Measurements from ENCODE around the gene GRIK4. TPM values are rescaled to one million over a fixed set of nuclear protein-coding genes. Genes with fewer than 3 reads are reported as not detected.

The GRIK4 gene
- polyA plus RNA-seq, 1 of the 3 experiments (the other 2 are of a cell fraction): 0.03 TPM

DNA sequence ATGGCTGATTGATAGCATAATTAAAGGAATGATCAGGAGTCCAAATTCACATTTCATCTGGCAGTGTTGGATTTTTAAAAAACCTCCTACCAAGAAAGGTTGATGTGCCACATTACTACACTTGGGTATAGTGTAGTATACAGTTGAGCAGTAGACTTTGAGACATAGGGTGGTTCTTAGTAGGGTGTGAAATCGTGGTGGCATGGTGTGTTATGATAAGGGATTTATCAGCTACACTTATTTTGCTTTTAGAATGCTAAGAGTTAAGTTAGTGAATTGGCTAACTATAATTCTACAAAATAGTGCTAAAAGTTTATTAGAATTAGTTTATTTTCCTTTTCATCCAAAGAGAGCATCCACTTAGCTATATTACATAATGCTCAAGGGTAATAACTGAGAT lies 525.5 kb downstream of the GRIK4 start:
- H3K79me2 ChIP-seq (ENCODE audit: insufficient read depth): peaks cover 59% of the 10 kb centered on the region
- no peaks in the 10 kb centered on the region for H3F3A ChIP-seq (replicated peaks; ENCODE audit: insufficient read depth)
- TF ChIP-seq RCOR1 (IDR thresholded peaks at IDR 0.05; ENCODE audit: low read length) (no peak), NFIC (IDR thresholded peaks at IDR 0.05; ENCODE audit: borderline replicate concordance) (no peak), ZBTB33 (IDR thresholded peaks at IDR 0.05; ENCODE audit: borderline replicate concordance, low read depth) (no peak), SIN3A (IDR thresholded peaks at IDR 0.05; ENCODE audit: borderline replicate concordance, low read depth, low read length) (no peak), RFX5 (IDR thresholded peaks at IDR 0.05; ENCODE audit: low read length) (no peak), EZH2phosphoT487 (IDR thresholded peaks at IDR 0.05; ENCODE audit: borderline replicate concordance, low read depth) (no peak), EP300 (IDR thresholded peaks at IDR 0.05; ENCODE audit: borderline replicate concordance in 1 of 2, low read depth in 1 of 2, low read length in 1 of 2) (no peak), RAD21 (IDR thresholded peaks at IDR 0.05; ENCODE audit: low read length) (no peak), SMC3 (IDR thresholded peaks at IDR 0.05; ENCODE audit: low read depth, low read length) (no peak), MEF2A (IDR thresholded peaks at IDR 0.05; ENCODE audit: borderline replicate concordance, low read depth) (no peak), TAF1 (IDR thresholded peaks at IDR 0.05; ENCODE audit: borderline replicate concordance, low read depth, low read length) (no peak), NRF1 (IDR thresholded peaks at IDR 0.05; ENCODE audit: low read depth, low read length) (no peak), IRF3 (IDR thresholded peaks at IDR 0.05; ENCODE audit: low read depth, low read length) (no peak), GABPA (IDR thresholded peaks at IDR 0.05; ENCODE audit: low read depth) (no peak), FOXM1 (IDR thresholded peaks at IDR 0.05; ENCODE audit: low read depth) (no peak), TEAD4 (IDR thresholded peaks at IDR 0.05; ENCODE audit: borderline replicate concordance, insufficient read depth) (no peak), JUND (IDR thresholded peaks at IDR 0.05) (no peak), MXI1 (IDR thresholded peaks at IDR 0.05; ENCODE audit: low read depth, low read length) (no peak)
- TF ChIP-seq, protein P1, sequence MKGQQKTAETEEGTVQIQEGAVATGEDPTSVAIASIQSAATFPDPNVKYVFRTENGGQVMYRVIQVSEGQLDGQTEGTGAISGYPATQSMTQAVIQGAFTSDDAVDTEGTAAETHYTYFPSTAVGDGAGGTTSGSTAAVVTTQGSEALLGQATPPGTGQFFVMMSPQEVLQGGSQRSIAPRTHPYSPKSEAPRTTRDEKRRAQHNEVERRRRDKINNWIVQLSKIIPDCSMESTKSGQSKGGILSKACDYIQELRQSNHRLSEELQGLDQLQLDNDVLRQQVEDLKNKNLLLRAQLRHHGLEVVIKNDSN (IDR thresholded peaks at IDR 0.05; ENCODE audit: borderline replicate concordance, low read depth): no peak
- TF ChIP-seq, protein P2, sequence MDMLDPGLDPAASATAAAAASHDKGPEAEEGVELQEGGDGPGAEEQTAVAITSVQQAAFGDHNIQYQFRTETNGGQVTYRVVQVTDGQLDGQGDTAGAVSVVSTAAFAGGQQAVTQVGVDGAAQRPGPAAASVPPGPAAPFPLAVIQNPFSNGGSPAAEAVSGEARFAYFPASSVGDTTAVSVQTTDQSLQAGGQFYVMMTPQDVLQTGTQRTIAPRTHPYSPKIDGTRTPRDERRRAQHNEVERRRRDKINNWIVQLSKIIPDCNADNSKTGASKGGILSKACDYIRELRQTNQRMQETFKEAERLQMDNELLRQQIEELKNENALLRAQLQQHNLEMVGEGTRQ (IDR thresholded peaks at IDR 0.05; ENCODE audit: borderline replicate concordance, low read depth, low read length): no peak
- peaks cover 0 to 4% of the 10 kb centered on the region in 2 experiments for H3K36me3 ChIP-seq (replicated peaks in 1 of 2; ENCODE audit: control insufficient read depth in 1 of 2, insufficient read depth in 2 of 2, low read length in 1 of 2)
- no peak overlapping the region for H3K27ac ChIP-seq (ENCODE audit: low read depth in 2 of 2, low read length in 1 of 2)
- H3K9ac ChIP-seq: no peak overlapping the region
- H3K9me2 ChIP-seq: no peaks in the 10 kb centered on the region
- no peak overlapping the region for H2AFZ ChIP-seq (ENCODE audit: low read depth)
- ChIA-PET POLR2A (no interaction called here), CTCF (interaction anchor here (1.2 to 1.5 kb wide), 5 partner anchors 9 to 157 kb away, joined by 3 read pairs; no protein-coding TSS in a partner anchor)
- peaks cover 30% of the 10 kb centered on the region for H4K20me1 ChIP-seq (ENCODE audit: insufficient read depth)
- 95% methylated on average over 1 of the region's 1 CpG for WGBS (ENCODE audit: low lambda C conversion rate)
- no peaks in the 10 kb centered on the region; a peak in 1 of 4 replicates for H3K4me1 ChIP-seq (ENCODE audit: control insufficient read depth in 1 of 2, insufficient read depth in 2 of 2, low read depth in 1 of 2, low read length in 1 of 2)
- no peak overlapping the region for H3K4me3 ChIP-seq (ENCODE audit: low read depth in 2 of 2, low read length in 1 of 2)
- no peak for DNase-seq
- no peaks in the 10 kb centered on the region for H3K27me3 ChIP-seq (ENCODE audit: insufficient read depth)
- no peak overlapping the region for H3K4me2 ChIP-seq
- no peaks in the 10 kb centered on the region for H3K9me3 ChIP-seq

Other genes with a start within 250 kb of the GRIK4 start
- gene TLCD5, start 186.4 kb upstream of the GRIK4 start, polyA plus RNA-seq (2012; rRNA removed): 12.7 and 18.7 TPM in 2 replicates
- gene ARHGEF12, start 175.3 kb upstream of the GRIK4 start, polyA plus RNA-seq (2012; rRNA removed): 12.3 and 15.9 TPM in 2 replicates

Data from SK-N-SH (cell line).